Neural crest cell (in vitro differentiated cells): Measurements from ENCODE around the gene DNHD1. TPM values are rescaled to one million over a fixed set of nuclear protein-coding genes. Genes with fewer than 3 reads are reported as not detected.

Experiments
- DNase-seq: peaks from one replicate; pipeline ENCODE4 v3.0.0; 2021; ENCODE audit warnings: low read depth, mixed read lengths, low spot score
- H3K27ac Mint-ChIP-seq: one replicate; pipeline ENCODE4 v1.8.0; 2021; ENCODE audit warnings: mild to moderate bottlenecking, mixed read lengths; ENCODE audit not compliant: unreplicated experiment
- H3K27me3 Mint-ChIP-seq: 2 replicates; pipeline ENCODE4 v1.8.0; 2021; ENCODE audit warnings: low read depth, mild to moderate bottlenecking, mixed read lengths
- H3K36me3 Mint-ChIP-seq: 2 replicates; pipeline ENCODE4 v1.8.0; 2021; ENCODE audit warnings: low read depth, mild to moderate bottlenecking, mixed read lengths
- H3K4me1 Mint-ChIP-seq: 2 replicates; pipeline ENCODE4 v1.8.0; 2021; ENCODE audit warnings: mixed read lengths
- H3K4me3 Mint-ChIP-seq: one replicate; pipeline ENCODE4 v1.8.0; 2021; ENCODE audit warnings: mild to moderate bottlenecking, mixed read lengths
- H3K9me3 Mint-ChIP-seq: 2 replicates; pipeline ENCODE4 v1.8.0; 2021; ENCODE audit warnings: mixed read lengths
- total RNA-seq: library from RNA; stranded (reverse); gene quantifications from 2 replicates; pipeline ENCODE4 v1.2.1, GENCODE V29; 2021
- TF ChIP-seq, protein P1 (sequence below): fragments of 200-600 bp; sonication (generic); conservative IDR thresholded peaks from 2 replicates; pipeline ENCODE4 v1.5.0; 2021; ENCODE audit warnings: antibody characterized with exemption, mild to moderate bottlenecking

DNHD1 gene
- total RNA-seq, 1 donor from 2014 or later = 10.2 TPM

DNA sequence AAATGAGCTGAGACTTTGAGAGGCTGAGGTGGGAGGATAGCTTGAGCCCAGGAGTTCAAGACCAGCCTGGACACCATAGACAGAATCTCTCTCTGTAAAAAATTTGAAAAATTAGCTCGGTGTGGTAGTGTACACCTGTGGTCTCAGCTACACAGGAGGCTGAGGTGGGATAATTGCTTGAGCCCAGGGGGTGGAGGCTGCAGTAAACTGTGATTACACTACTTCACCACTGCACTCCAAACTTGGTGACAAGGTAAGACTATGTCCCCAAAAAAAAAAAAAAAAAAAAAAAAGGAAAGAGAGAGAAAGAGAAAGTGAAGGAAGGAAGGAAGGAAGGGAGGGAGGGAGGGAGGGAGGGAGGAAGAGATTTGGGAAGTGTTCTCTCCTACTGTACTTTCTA lies 81.1 kb downstream of the DNHD1 start:
- no peak overlapping the region for H3K4me3 Mint-ChIP-seq
- peaks cover 20% of the 10 kb centered on the region for H3K4me1 Mint-ChIP-seq
- no peak overlapping the region for H3K27ac Mint-ChIP-seq
- H3K9me3 Mint-ChIP-seq = peaks cover 8% of the 10 kb centered on the region
- no peak for DNase-seq
- TF ChIP-seq, protein P1, sequence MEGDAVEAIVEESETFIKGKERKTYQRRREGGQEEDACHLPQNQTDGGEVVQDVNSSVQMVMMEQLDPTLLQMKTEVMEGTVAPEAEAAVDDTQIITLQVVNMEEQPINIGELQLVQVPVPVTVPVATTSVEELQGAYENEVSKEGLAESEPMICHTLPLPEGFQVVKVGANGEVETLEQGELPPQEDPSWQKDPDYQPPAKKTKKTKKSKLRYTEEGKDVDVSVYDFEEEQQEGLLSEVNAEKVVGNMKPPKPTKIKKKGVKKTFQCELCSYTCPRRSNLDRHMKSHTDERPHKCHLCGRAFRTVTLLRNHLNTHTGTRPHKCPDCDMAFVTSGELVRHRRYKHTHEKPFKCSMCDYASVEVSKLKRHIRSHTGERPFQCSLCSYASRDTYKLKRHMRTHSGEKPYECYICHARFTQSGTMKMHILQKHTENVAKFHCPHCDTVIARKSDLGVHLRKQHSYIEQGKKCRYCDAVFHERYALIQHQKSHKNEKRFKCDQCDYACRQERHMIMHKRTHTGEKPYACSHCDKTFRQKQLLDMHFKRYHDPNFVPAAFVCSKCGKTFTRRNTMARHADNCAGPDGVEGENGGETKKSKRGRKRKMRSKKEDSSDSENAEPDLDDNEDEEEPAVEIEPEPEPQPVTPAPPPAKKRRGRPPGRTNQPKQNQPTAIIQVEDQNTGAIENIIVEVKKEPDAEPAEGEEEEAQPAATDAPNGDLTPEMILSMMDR = no peak
- H3K36me3 Mint-ChIP-seq = peaks cover 20% of the 10 kb centered on the region
- H3K27me3 Mint-ChIP-seq = no peaks in the 10 kb centered on the region

DNA sequence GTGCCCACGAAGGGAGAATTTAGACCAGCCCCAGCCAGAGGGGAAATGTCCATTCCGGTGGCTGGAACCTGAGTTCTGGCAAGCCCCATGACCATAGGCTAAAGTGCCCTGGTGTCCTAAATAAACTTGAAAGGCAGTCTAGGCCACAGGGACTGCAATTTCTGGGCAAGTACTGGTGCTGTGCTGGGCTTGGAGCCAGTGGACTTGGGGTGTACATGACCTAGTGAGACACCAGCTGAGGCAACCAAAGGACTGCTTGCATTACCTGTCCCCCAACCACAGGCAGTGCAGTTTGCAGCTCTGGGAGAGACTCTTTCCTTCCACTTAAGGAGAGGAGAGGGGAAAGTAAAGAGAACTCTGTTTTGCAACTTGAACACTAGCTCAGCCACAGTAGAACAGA lies 82.6 kb downstream of the DNHD1 start:
- Mint-ChIP-seq H3K36me3 (peaks cover 34% of the 10 kb centered on the region), H3K4me1 (peaks cover 19% of the 10 kb centered on the region), H3K27me3 (no peaks in the 10 kb centered on the region), H3K9me3 (peaks cover 22% of the 10 kb centered on the region), H3K4me3 (no peak overlapping the region), H3K27ac (no peak overlapping the region)
- TF ChIP-seq, protein P1 = no peak
- DNase-seq = no peak

DNA sequence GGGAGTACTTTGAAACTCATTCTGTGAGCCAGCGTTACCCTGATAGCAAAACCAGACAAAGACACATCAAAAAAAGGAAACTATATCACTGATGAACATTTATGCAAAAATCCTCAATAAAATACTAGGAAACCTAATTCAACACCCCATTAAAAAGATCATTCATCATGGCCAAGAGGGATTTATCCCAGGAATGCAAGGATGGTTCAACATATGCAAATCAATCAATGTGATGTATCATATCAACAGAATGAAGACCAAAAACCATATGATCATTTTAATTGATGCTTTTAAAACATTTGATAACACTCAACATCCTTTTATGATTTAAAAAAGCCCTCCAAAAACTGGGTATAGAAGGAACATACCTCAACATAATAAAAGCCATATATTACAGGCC lies 86.5 kb downstream of the DNHD1 start:
- no peak for DNase-seq
- TF ChIP-seq, protein P1 = no peak
- H3K36me3 Mint-ChIP-seq = peaks cover 48% of the 10 kb centered on the region
- H3K27me3 Mint-ChIP-seq = no peaks in the 10 kb centered on the region
- no peak overlapping the region for H3K27ac Mint-ChIP-seq
- peaks cover 28% of the 10 kb centered on the region for H3K9me3 Mint-ChIP-seq
- no peaks in the 10 kb centered on the region for H3K4me1 Mint-ChIP-seq
- H3K4me3 Mint-ChIP-seq = no peak overlapping the region

DNA sequence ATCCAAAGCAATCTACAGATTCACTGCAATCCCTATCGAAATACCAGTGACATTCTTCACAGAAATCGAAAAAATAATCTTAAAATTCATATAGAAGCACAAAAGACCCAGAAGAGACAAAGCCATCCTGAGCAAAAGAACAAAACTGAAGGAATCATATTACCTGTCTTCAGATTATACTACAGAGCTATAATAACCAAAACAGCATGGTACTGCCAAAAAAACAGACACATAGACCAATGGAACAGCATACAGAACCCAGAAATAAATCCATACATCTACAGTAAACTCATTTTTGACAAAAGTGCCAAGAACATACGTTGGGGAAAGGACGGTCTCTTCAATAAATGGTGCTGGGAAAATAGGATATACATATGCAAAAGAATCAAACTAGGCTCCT lies 87.4 kb downstream of the DNHD1 start:
- H3K9me3 Mint-ChIP-seq = peaks cover 28% of the 10 kb centered on the region
- TF ChIP-seq, protein P1 = no peak
- H3K4me3 Mint-ChIP-seq = no peak overlapping the region
- no peak overlapping the region for H3K27ac Mint-ChIP-seq
- H3K36me3 Mint-ChIP-seq = peaks cover 48% of the 10 kb centered on the region
- H3K27me3 Mint-ChIP-seq = no peaks in the 10 kb centered on the region
- H3K4me1 Mint-ChIP-seq = no peaks in the 10 kb centered on the region
- DNase-seq = no peak

DNA sequence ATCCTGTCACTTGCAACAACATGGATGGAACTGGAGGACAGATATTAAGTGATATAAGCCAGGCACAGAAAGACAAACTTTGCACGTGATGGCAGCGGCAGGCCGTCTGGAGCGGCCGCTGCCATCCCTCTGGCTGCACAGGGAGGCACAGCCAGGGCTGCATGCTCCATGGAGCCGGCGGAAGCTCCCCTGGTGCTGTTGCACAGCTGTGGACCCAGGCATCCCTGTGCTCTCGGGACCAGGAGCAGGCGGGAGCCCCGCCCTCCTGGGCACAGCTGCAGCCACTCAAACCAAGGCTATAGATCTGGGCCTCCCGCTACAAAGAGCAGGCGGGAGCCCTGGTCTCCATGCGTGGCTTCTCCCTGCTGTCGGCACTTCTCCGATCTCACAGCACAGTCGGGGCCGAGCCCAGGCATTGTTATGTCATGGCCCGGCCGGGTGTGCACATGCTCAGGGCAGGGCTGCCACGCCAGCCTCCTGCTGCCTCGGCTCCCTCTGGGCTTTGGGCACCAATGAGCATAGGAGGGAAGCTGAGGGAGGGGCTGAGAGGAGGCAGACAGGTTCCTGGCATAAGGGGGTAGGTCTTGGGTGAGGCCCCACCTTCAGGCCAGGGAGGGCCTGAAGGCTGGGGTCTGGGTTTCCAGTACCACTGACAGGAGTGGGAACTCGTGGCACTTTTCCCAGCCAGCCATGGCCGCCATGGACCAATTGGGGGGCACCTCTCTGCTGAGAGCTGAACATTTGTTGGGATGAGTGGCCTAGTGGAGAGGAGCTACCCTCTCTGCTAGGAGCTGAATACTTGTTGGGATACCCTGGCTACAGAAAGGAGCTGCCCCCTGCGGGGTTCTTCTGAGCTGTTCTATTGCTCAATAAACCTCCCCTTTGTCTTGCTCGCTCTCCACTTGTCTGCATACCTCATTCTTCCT lies 89.6 kb downstream of the DNHD1 start:
- H3K36me3 Mint-ChIP-seq = peaks cover 40% of the 10 kb centered on the region
- H3K9me3 Mint-ChIP-seq = peaks cover 28% of the 10 kb centered on the region
- H3K4me3 Mint-ChIP-seq = no peak overlapping the region
- DNase-seq = no peak
- no peaks in the 10 kb centered on the region for H3K27me3 Mint-ChIP-seq
- TF ChIP-seq, protein P1 = no peak
- no peaks in the 10 kb centered on the region for H3K4me1 Mint-ChIP-seq
- no peak overlapping the region for H3K27ac Mint-ChIP-seq
